ENCODE measurements around the gene MAML2.

The MAML2 gene

GRCh38 chr11:96054870-96055705, 287.9 kb downstream of the MAML2 start:
- DNase-seq: no peak

- DNase-seq: no peak
Measured at GRCh38 chr11:96052921-96053651, 289.9 kb downstream of the MAML2 start.

- no peak for DNase-seq
Measured at GRCh38 chr11:96051820-96052219, 291.2 kb downstream of the MAML2 start.

GRCh38 chr11:96050435-96051182, 292.4 kb downstream of the MAML2 start:
- no peak for DNase-seq

GRCh38 chr11:96049426-96049825, 293.6 kb downstream of the MAML2 start:
- no peak for DNase-seq

- no peak for DNase-seq
Measured at GRCh38 chr11:96045622-96046456, 297.2 kb downstream of the MAML2 start.

GRCh38 chr11:96044747-96045146, 298.2 kb downstream of the MAML2 start:
- no peak for DNase-seq

- no peak for DNase-seq
Measured at GRCh38 chr11:96044311-96044710, 298.7 kb downstream of the MAML2 start.

- DNase-seq: no peak
Measured at GRCh38 chr11:96043291-96043690, 299.7 kb downstream of the MAML2 start.

GRCh38 chr11:96038046-96038445, 304.9 kb downstream of the MAML2 start:
- DNase-seq: no peak

- no peak for DNase-seq
Measured at GRCh38 chr11:96037405-96037949, 305.5 kb downstream of the MAML2 start.

- DNase-seq: no peak
Measured at GRCh38 chr11:96036863-96037262, 306.1 kb downstream of the MAML2 start.

- DNase-seq: no peak
Measured at GRCh38 chr11:96035740-96036078, 307.3 kb downstream of the MAML2 start.

- DNase-seq: no peak
Measured at GRCh38 chr11:96035031-96035739, 307.8 kb downstream of the MAML2 start.

- no peak for DNase-seq
Measured at GRCh38 chr11:96033599-96033998, 309.4 kb downstream of the MAML2 start.

GRCh38 chr11:96033095-96033494, 309.9 kb downstream of the MAML2 start:
- DNase-seq: no peak

- DNase-seq: no peak
Measured at GRCh38 chr11:96028746-96029145, 314.2 kb downstream of the MAML2 start.

- no peak for DNase-seq
Measured at GRCh38 chr11:96027021-96027420, 316.0 kb downstream of the MAML2 start.

GRCh38 chr11:96026310-96026709, 316.7 kb downstream of the MAML2 start:
- no peak for DNase-seq

- DNase-seq: no peak
Measured at GRCh38 chr11:96024666-96025065, 318.3 kb downstream of the MAML2 start.

GRCh38 chr11:96023275-96023674, 319.7 kb downstream of the MAML2 start:
- DNase-seq: no peak
